HEK293 (cell line): ENCODE results near the gene XRCC2.

Experiments used
- CTCF ChIP-seq: fragments of 450-650 bp; formaldehyde crosslinking; IDR thresholded peaks from 2 replicates; pipeline ENCODE4 v1.5.1; 2016; ENCODE audit warnings: missing biosample characterization, missing genetic modification characterization
- SCRT1 ChIP-seq: fragments of 450-650 bp; formaldehyde crosslinking; IDR thresholded peaks from 2 replicates; pipeline ENCODE4 v1.5.1; 2016; ENCODE audit warnings: missing biosample characterization, missing genetic modification characterization, borderline replicate concordance
- TSHZ1 ChIP-seq: fragments of 450-650 bp; formaldehyde crosslinking; IDR thresholded peaks from 2 replicates; pipeline ENCODE4 v1.5.1; 2016; ENCODE audit warnings: missing biosample characterization, missing genetic modification characterization, borderline replicate concordance
- ZBTB17 ChIP-seq: fragments of 450-650 bp; formaldehyde crosslinking; IDR thresholded peaks from 2 replicates; pipeline ENCODE4 v1.5.1; 2016; ENCODE audit warnings: missing biosample characterization, missing genetic modification characterization
- ZBTB49 ChIP-seq: fragments of 450-650 bp; formaldehyde crosslinking; IDR thresholded peaks from 2 replicates; pipeline ENCODE4 v1.5.1; 2016; ENCODE audit warnings: missing biosample characterization, missing genetic modification characterization, low read depth
- ZNF10 ChIP-seq: fragments of 450-650 bp; formaldehyde crosslinking; IDR thresholded peaks from 2 replicates; pipeline ENCODE4 v1.5.1; 2017; ENCODE audit warnings: missing biosample characterization, missing genetic modification characterization
- ZNF121 ChIP-seq: fragments of 450-650 bp; formaldehyde crosslinking; IDR thresholded peaks from 2 replicates; pipeline ENCODE4 v1.5.1; 2016; ENCODE audit warnings: missing biosample characterization, missing genetic modification characterization
- ZNF184 ChIP-seq: fragments of 450-650 bp; IDR thresholded peaks from 2 replicates; pipeline ENCODE4 v1.5.1; 2018; ENCODE audit warnings: missing biosample characterization, mild to moderate bottlenecking, missing genetic modification characterization
- ZNF280C ChIP-seq: fragments of 450-650 bp; formaldehyde crosslinking; IDR thresholded peaks from 2 replicates; pipeline ENCODE4 v1.5.1; 2016; ENCODE audit warnings: missing biosample characterization, missing genetic modification characterization
- ZNF292 ChIP-seq: fragments of 450-650 bp; formaldehyde crosslinking; IDR thresholded peaks from 2 replicates; pipeline ENCODE4 v1.5.1; 2016; ENCODE audit warnings: low read depth, missing biosample characterization, missing genetic modification characterization, borderline replicate concordance
- ZNF555 ChIP-seq: fragments of 450-650 bp; formaldehyde crosslinking; conservative IDR thresholded peaks from 2 replicates; pipeline ENCODE4 v1.5.1; 2017; ENCODE audit warnings: missing biosample characterization, mild to moderate bottlenecking, missing genetic modification characterization, inconsistent platforms
- ZNF585B ChIP-seq: fragments of 450-650 bp; formaldehyde crosslinking; IDR thresholded peaks from 2 replicates; pipeline ENCODE4 v1.5.1; 2016; ENCODE audit warnings: missing biosample characterization, missing genetic modification characterization
- ZNF660 ChIP-seq: fragments of 450-650 bp; IDR thresholded peaks from 2 replicates; pipeline ENCODE4 v1.5.1; 2018; ENCODE audit warnings: missing biosample characterization, mild to moderate bottlenecking, missing genetic modification characterization
- ZNF830 ChIP-seq: fragments of 450-650 bp; IDR thresholded peaks from 2 replicates; pipeline ENCODE4 v1.5.0; 2018; ENCODE audit warnings: missing biosample characterization, missing genetic modification characterization, low read depth, mild to moderate bottlenecking, moderate library complexity

- no peak for TF ChIP-seq CTCF (tag by site-specific recombination)
- TF ChIP-seq ZNF585B = no peak
- TF ChIP-seq ZNF292 (tag by site-specific recombination) = no peak
- TF ChIP-seq ZBTB17 = no peak
- no peak for TF ChIP-seq ZNF184 (tag by site-specific recombination)
- TF ChIP-seq ZBTB49 = no peak
- no peak for TF ChIP-seq ZNF10 (tag by site-specific recombination)
- TF ChIP-seq ZNF555 (tag by site-specific recombination) = no peak
- TF ChIP-seq ZNF660 (tag by site-specific recombination) = no peak
- TF ChIP-seq TSHZ1 (tag by site-specific recombination) = no peak
- no peak for TF ChIP-seq SCRT1 (tag by site-specific recombination)
- no peak for TF ChIP-seq ZNF121
- no peak for TF ChIP-seq ZNF280C (tag by site-specific recombination)
- TF ChIP-seq ZNF830 (tag by site-specific recombination) = no peak
Observed at GRCh38 chr7:152643979-152644559, 31.9 kb downstream of the XRCC2 start.
